SK-N-SH treated with all-trans-retinoic acid at 6 μM for 48 hours (cell line): ENCODE measurements around the gene PPL.

Experiments used
- ATAC-seq: fragments of 200-7000 bp; cut with Tn5 transposase; 3 replicates; pipeline ENCODE4 v1.9.1; 2020; ENCODE audit warnings: mild to moderate bottlenecking, moderate library complexity
- ARNTL ChIP-seq: fragments of 450-650 bp; formaldehyde crosslinking; IDR thresholded peaks from 2 replicates; pipeline ENCODE4 v1.5.0; 2020; ENCODE audit warnings: low read depth, mild to moderate bottlenecking, moderate library complexity, borderline replicate concordance
- CSDC2 ChIP-seq: fragments of 250-450 bp; sonication (Bioruptor Pico); IDR thresholded peaks from 2 replicates; pipeline ENCODE4 v1.5.0; 2020; ENCODE audit warnings: mild to moderate bottlenecking, moderate library complexity
- ESRRG ChIP-seq: fragments of 250-450 bp; sonication (Bioruptor Pico); IDR thresholded peaks from 2 replicates; pipeline ENCODE4 v1.6.1; 2021; ENCODE audit warnings: mild to moderate bottlenecking
- GLIS3 ChIP-seq: fragments of 250-450 bp; sonication (Bioruptor Pico); IDR thresholded peaks from 2 replicates; pipeline ENCODE4 v1.5.0; 2020; ENCODE audit warnings: mild to moderate bottlenecking, moderate library complexity
- ISL1 ChIP-seq: fragments of 250-450 bp; sonication (Bioruptor Pico); IDR thresholded peaks from 2 replicates; pipeline ENCODE4 v2.1.2; 2022; ENCODE audit warnings: mild to moderate bottlenecking, moderate library complexity
- PPARA ChIP-seq: fragments of 250-450 bp; sonication (Bioruptor Pico); IDR thresholded peaks from 2 replicates; pipeline ENCODE4 v1.5.0; 2020; ENCODE audit warnings: mild to moderate bottlenecking, borderline replicate concordance
- RARB ChIP-seq: fragments of 250-450 bp; sonication (Bioruptor Pico); IDR thresholded peaks from 2 replicates; pipeline ENCODE4 v1.8.0; 2021; ENCODE audit warnings: mild to moderate bottlenecking, moderate library complexity
- SNAI2 ChIP-seq: fragments of 250-450 bp; sonication (Bioruptor Pico); IDR thresholded peaks from 2 replicates; pipeline ENCODE4 v1.5.0; 2020; ENCODE audit warnings: mild to moderate bottlenecking, moderate library complexity
- TCF4 ChIP-seq: fragments of 250-450 bp; sonication (Bioruptor Pico); IDR thresholded peaks from 2 replicates; pipeline ENCODE4 v1.8.0; 2021; ENCODE audit warnings: mild to moderate bottlenecking, moderate library complexity, borderline replicate concordance
- ZC3H10 ChIP-seq: fragments of 250-450 bp; sonication (Bioruptor Pico); IDR thresholded peaks from 2 replicates; pipeline ENCODE4 v1.5.1; 2021; ENCODE audit warnings: mild to moderate bottlenecking, moderate library complexity
- ZFP3 ChIP-seq: fragments of 250-450 bp; sonication (Bioruptor Pico); IDR thresholded peaks from 2 replicates; pipeline ENCODE4 v1.5.0; 2020; ENCODE audit warnings: mild to moderate bottlenecking, moderate library complexity
- ZNF565 ChIP-seq: fragments of 450-650 bp; formaldehyde crosslinking; conservative IDR thresholded peaks from 2 replicates; pipeline ENCODE4 v1.5.0; 2020; ENCODE audit warnings: low read depth, mild to moderate bottlenecking, moderate library complexity
- ZNF70 ChIP-seq: fragments of 450-650 bp; formaldehyde crosslinking; IDR thresholded peaks from 2 replicates; pipeline ENCODE4 v1.5.0; 2020; ENCODE audit warnings: mild to moderate bottlenecking, moderate library complexity
- ZNF8 ChIP-seq: fragments of 450-650 bp; formaldehyde crosslinking; IDR thresholded peaks from 2 replicates; pipeline ENCODE4 v1.5.0; 2020; ENCODE audit warnings: mild to moderate bottlenecking, moderate library complexity
- TF ChIP-seq, protein P1 (sequence below): fragments of 250-450 bp; sonication (Bioruptor Pico); IDR thresholded peaks from 2 replicates; pipeline ENCODE4 v1.8.0; 2021; ENCODE audit warnings: low read depth, mild to moderate bottlenecking, moderate library complexity, borderline replicate concordance
- TF ChIP-seq, protein P2 (sequence below): fragments of 250-450 bp; sonication (Bioruptor Pico); IDR thresholded peaks from 2 replicates; pipeline ENCODE4 v1.5.1; 2021; ENCODE audit warnings: mild to moderate bottlenecking, moderate library complexity
- TF ChIP-seq, protein P3 (sequence below): fragments of 250-450 bp; sonication (Bioruptor Pico); IDR thresholded peaks from 2 replicates; pipeline ENCODE4 v1.5.1; 2020; ENCODE audit warnings: low read depth, mild to moderate bottlenecking, moderate library complexity
- TF ChIP-seq, protein P4 (sequence below): fragments of 250-450 bp; sonication (Bioruptor Pico); IDR thresholded peaks from 2 replicates; pipeline ENCODE4 v1.8.0; 2020; ENCODE audit warnings: mild to moderate bottlenecking, moderate library complexity, borderline replicate concordance
- TF ChIP-seq, protein P5 (sequence below): fragments of 250-450 bp; sonication (Bioruptor Pico); IDR thresholded peaks from 2 replicates; pipeline ENCODE4 v1.5.0; 2020; ENCODE audit warnings: mild to moderate bottlenecking, moderate library complexity

The PPL gene

DNA sequence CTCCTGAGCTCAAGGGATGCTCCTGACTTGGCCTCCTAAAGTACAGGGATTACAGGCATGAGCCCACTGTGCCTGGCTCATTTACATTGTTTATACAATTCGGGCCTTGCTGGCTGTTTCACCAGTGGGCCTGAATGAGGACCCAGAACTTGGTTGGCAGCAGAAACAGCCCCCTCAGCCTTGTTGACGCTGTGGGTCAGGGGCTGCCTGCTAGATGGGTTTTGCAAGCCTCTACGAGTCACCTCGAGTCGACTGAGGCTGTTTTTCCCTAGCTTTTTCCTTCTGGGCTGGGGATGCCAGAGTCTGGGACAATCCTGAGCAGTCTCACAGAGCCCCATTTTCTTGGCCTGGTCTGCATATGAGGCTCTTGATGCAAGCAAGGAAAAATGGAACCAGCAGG is 16.1 kb downstream of the PPL start:
- TF ChIP-seq ZNF70 (CRISPR knock-in tag) = no peak
- no peak for TF ChIP-seq SNAI2 (CRISPR knock-in tag)
- no peak for TF ChIP-seq ZC3H10
- no peak for TF ChIP-seq PPARA
- TF ChIP-seq, protein P1, sequence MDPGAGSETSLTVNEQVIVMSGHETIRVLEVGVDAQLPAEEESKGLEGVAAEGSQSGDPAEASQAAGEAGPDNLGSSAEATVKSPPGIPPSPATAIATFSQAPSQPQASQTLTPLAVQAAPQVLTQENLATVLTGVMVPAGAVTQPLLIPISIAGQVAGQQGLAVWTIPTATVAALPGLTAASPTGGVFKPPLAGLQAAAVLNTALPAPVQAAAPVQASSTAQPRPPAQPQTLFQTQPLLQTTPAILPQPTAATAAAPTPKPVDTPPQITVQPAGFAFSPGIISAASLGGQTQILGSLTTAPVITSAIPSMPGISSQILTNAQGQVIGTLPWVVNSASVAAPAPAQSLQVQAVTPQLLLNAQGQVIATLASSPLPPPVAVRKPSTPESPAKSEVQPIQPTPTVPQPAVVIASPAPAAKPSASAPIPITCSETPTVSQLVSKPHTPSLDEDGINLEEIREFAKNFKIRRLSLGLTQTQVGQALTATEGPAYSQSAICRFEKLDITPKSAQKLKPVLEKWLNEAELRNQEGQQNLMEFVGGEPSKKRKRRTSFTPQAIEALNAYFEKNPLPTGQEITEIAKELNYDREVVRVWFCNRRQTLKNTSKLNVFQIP (CRISPR knock-in tag) = no peak
- TF ChIP-seq, protein P2, sequence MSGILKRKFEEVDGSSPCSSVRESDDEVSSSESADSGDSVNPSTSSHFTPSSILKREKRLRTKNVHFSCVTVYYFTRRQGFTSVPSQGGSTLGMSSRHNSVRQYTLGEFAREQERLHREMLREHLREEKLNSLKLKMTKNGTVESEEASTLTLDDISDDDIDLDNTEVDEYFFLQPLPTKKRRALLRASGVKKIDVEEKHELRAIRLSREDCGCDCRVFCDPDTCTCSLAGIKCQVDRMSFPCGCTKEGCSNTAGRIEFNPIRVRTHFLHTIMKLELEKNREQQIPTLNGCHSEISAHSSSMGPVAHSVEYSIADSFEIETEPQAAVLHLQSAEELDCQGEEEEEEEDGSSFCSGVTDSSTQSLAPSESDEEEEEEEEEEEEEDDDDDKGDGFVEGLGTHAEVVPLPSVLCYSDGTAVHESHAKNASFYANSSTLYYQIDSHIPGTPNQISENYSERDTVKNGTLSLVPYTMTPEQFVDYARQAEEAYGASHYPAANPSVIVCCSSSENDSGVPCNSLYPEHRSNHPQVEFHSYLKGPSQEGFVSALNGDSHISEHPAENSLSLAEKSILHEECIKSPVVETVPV (CRISPR knock-in tag) = no peak
- no peak for TF ChIP-seq ZFP3 (CRISPR knock-in tag)
- TF ChIP-seq ZNF565 (CRISPR knock-in tag) = no peak
- no peak for TF ChIP-seq ISL1
- no peak for TF ChIP-seq ESRRG
- TF ChIP-seq ARNTL (CRISPR knock-in tag) = no peak
- TF ChIP-seq RARB (CRISPR knock-in tag) = no peak
- no peak for TF ChIP-seq ZNF8 (CRISPR knock-in tag)

DNA sequence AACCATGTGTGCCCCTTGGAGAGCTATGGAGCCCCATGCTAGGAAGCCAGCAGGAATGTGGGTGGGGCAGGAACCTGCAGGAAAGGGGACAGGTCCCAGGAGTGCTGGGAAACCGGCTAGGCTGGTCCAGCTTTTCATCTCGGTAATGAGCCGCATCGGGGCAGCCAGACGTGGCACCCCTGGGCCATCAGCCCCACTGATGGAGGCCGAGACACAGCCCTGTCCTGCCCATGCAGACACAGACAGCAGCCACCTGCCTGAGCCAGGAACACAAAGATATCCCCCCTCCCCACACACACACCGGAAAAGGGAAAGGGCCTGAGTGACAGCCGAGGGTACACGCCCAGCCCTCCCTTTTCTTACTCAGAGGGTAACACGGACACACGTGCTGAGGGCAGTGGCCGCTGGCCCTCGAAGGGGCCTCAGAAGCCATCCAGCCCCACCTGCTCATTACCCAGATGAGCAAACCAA is 18.1 kb downstream of the PPL start:
- TF ChIP-seq, protein P3, sequence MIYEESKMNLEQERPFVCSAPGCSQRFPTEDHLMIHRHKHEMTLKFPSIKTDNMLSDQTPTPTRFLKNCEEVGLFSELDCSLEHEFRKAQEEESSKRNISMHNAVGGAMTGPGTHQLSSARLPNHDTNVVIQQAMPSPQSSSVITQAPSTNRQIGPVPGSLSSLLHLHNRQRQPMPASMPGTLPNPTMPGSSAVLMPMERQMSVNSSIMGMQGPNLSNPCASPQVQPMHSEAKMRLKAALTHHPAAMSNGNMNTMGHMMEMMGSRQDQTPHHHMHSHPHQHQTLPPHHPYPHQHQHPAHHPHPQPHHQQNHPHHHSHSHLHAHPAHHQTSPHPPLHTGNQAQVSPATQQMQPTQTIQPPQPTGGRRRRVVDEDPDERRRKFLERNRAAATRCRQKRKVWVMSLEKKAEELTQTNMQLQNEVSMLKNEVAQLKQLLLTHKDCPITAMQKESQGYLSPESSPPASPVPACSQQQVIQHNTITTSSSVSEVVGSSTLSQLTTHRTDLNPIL = no peak
- TF ChIP-seq SNAI2 (CRISPR knock-in tag) = no peak
- TF ChIP-seq, all 23 proteins: peak for 0
- ATAC-seq = no peak

More for the DNA sequence above, 16.1 kb downstream of the PPL start:
- no peak for ATAC-seq

DNA sequence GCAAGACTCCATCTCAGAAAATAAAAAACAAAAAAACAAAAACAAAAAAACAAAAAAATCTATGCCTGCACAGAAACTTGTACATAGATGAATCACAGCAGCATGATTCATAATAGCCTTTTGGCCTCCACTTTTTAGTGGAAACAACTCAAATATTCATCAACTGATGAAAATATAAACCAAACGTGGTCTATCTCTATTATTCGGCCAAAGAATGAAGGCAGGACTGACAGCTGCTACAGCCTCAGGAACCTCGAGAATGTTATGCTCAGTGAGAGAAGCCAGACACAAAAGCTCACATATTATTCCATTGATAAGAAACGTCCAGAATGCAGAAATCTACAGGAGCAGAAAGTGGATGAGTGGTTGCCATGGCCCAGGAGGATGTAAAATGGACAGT is 19.8 kb downstream of the PPL start:
- peak; percentile 74 for ATAC-seq
- TF ChIP-seq, protein P4, sequence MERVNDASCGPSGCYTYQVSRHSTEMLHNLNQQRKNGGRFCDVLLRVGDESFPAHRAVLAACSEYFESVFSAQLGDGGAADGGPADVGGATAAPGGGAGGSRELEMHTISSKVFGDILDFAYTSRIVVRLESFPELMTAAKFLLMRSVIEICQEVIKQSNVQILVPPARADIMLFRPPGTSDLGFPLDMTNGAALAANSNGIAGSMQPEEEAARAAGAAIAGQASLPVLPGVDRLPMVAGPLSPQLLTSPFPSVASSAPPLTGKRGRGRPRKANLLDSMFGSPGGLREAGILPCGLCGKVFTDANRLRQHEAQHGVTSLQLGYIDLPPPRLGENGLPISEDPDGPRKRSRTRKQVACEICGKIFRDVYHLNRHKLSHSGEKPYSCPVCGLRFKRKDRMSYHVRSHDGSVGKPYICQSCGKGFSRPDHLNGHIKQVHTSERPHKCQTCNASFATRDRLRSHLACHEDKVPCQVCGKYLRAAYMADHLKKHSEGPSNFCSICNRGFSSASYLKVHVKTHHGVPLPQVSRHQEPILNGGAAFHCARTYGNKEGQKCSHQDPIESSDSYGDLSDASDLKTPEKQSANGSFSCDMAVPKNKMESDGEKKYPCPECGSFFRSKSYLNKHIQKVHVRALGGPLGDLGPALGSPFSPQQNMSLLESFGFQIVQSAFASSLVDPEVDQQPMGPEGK (CRISPR knock-in tag) = no peak
- TF ChIP-seq, protein P5, sequence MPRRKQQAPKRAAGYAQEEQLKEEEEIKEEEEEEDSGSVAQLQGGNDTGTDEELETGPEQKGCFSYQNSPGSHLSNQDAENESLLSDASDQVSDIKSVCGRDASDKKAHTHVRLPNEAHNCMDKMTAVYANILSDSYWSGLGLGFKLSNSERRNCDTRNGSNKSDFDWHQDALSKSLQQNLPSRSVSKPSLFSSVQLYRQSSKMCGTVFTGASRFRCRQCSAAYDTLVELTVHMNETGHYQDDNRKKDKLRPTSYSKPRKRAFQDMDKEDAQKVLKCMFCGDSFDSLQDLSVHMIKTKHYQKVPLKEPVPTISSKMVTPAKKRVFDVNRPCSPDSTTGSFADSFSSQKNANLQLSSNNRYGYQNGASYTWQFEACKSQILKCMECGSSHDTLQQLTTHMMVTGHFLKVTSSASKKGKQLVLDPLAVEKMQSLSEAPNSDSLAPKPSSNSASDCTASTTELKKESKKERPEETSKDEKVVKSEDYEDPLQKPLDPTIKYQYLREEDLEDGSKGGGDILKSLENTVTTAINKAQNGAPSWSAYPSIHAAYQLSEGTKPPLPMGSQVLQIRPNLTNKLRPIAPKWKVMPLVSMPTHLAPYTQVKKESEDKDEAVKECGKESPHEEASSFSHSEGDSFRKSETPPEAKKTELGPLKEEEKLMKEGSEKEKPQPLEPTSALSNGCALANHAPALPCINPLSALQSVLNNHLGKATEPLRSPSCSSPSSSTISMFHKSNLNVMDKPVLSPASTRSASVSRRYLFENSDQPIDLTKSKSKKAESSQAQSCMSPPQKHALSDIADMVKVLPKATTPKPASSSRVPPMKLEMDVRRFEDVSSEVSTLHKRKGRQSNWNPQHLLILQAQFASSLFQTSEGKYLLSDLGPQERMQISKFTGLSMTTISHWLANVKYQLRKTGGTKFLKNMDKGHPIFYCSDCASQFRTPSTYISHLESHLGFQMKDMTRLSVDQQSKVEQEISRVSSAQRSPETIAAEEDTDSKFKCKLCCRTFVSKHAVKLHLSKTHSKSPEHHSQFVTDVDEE = no peak
- TF ChIP-seq ZNF70 (CRISPR knock-in tag) (no peak), ARNTL (CRISPR knock-in tag) (no peak), TCF4 (CRISPR knock-in tag) (no peak), GLIS3 (CRISPR knock-in tag) (no peak), CSDC2 (CRISPR knock-in tag) (no peak)

DNA sequence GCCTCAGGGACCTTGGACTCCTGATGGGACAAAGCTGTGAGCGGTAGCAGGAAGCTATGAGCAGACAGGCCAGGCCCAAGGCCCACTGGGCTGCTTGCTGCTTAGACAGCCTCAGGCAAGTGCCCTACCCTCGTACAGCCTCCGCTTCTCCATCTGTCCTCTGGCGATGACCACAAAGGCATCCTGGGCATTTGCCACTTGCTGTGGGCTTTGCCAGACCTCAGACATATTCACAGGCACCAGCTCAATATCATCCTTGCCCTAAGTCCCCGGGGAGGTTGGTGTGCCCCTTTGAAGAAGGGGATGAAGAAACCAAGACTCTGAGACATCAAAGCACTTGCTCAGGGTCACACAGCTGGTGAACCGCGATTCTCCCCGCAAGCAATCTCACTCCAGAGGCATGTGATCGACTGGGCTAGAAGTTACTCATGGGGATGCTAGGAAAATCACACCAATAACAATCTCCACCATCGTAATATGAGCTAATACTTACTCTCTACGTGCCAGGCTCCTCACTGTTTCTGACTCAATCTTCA is 21.7 kb downstream of the PPL start:
- no peak for TF ChIP-seq ISL1
- TF ChIP-seq, protein P1 (CRISPR knock-in tag) = no peak
- TF ChIP-seq, protein P4 (CRISPR knock-in tag) = no peak
- TF ChIP-seq RARB (CRISPR knock-in tag) = no peak
- TF ChIP-seq TCF4 (CRISPR knock-in tag) = no peak
- no peak for TF ChIP-seq CSDC2 (CRISPR knock-in tag)
- no peak for TF ChIP-seq PPARA
- TF ChIP-seq, protein P5 = no peak
- ATAC-seq = no peak; the same call in 1 of the 3 replicates
